HepG2 (cell line): Measurements from ENCODE around the gene CCDC142. TPM values are rescaled to one million over a fixed set of nuclear protein-coding genes. Genes with fewer than 3 reads are reported as not detected.

Experiments
- CENPX ChIP-seq: sonication (generic); formaldehyde crosslinking; IDR thresholded peaks from 2 replicates; pipeline ENCODE4 v1.9.0; 2021; ENCODE audit warnings: mild to moderate bottlenecking, missing genetic modification reagents, moderate library complexity
- DMAP1 ChIP-seq: IDR thresholded peaks from 2 replicates; pipeline ENCODE4 v1.6.1; 2016
- HHEX ChIP-seq: IDR thresholded peaks from 2 replicates; pipeline ENCODE4 v1.6.1; 2016; ENCODE audit warnings: control low read depth
- MEF2D ChIP-seq: sonication (generic); formaldehyde crosslinking; IDR thresholded peaks from 2 replicates; pipeline ENCODE4 v1.5.1; 2020; ENCODE audit warnings: mild to moderate bottlenecking, missing genetic modification reagents
- NAIF1 ChIP-seq: sonication (generic); formaldehyde crosslinking; IDR thresholded peaks from 2 replicates; pipeline ENCODE4 v1.5.0; 2020; ENCODE audit warnings: mild to moderate bottlenecking, missing genetic modification reagents, borderline replicate concordance
- PAF1 ChIP-seq: IDR thresholded peaks from 2 replicates; pipeline ENCODE4 v1.6.1; 2016; ENCODE audit warnings: missing genetic modification reagents, missing compliant biosample characterization
- PHB2 ChIP-seq: fragments of 450-650 bp; IDR thresholded peaks from 2 replicates; pipeline ENCODE4 v1.6.1; 2018; ENCODE audit not compliant: partially characterized antibody
- SMAD1 ChIP-seq: sonication (generic); formaldehyde crosslinking; IDR thresholded peaks from 2 replicates; pipeline ENCODE4 v1.4.0; 2020; ENCODE audit warnings: missing genetic modification reagents, low read depth, mild to moderate bottlenecking, borderline replicate concordance
- ZMAT3 ChIP-seq: sonication (generic); formaldehyde crosslinking; conservative IDR thresholded peaks from 2 replicates; pipeline ENCODE4 v1.7.0; 2021; ENCODE audit warnings: missing genetic modification reagents
- ZNF256 ChIP-seq: sonication (generic); formaldehyde crosslinking; conservative IDR thresholded peaks from 2 replicates; pipeline ENCODE4 v1.4.0; 2020; ENCODE audit warnings: missing genetic modification reagents
- ZNF260 ChIP-seq: sonication (generic); formaldehyde crosslinking; IDR thresholded peaks from 2 replicates; pipeline ENCODE4 v1.4.0; 2020; ENCODE audit warnings: missing genetic modification reagents, low read depth, mild to moderate bottlenecking, borderline replicate concordance
- ZNF780A ChIP-seq: sonication (generic); formaldehyde crosslinking; IDR thresholded peaks from 2 replicates; pipeline ENCODE4 v1.8.0; 2022; ENCODE audit warnings: mild to moderate bottlenecking, missing genetic modification reagents, moderate library complexity
- ZSCAN12 ChIP-seq: sonication (generic); formaldehyde crosslinking; IDR thresholded peaks from 2 replicates; pipeline ENCODE4 v1.9.0; 2021; ENCODE audit warnings: mild to moderate bottlenecking, missing genetic modification reagents
- polyA plus RNA-seq, 8 experiments: library from polyadenylated mRNA; depleted of rRNA in 3 of 8; stranded (reverse) in 7 of 8; unstranded in 1 of 8; fragments of >200 nt; fragmentation: Illumina TruSeq in 4 of 8; extraction: Trizol in 4 of 8; gene quantifications; 2 replicates each; pipeline versions ENCODE4 v1.2.1 to v1.2.3, GENCODE V29; 2011 to 2016; ENCODE audit warnings: low read depth in 4 of 8, missing spikeins in 1 of 8, mixed read lengths in 1 of 8; ENCODE audit not compliant: insufficient read depth in 1 of 8
- total RNA-seq, 5 experiments: library from RNA; depleted of rRNA; stranded (reverse); fragments of >200 nt; fragmentation: Illumina TruSeq; extraction: Trizol; gene quantifications; 2 replicates each; pipeline ENCODE4 v1.2.3, GENCODE V29; 2016; ENCODE audit warnings: low read depth in 1 of 5
- TF ChIP-seq, protein P1 (sequence below): sonication (generic); formaldehyde crosslinking; IDR thresholded peaks from 2 replicates; pipeline ENCODE4 v1.8.1; 2023; ENCODE audit warnings: mild to moderate bottlenecking, missing genetic modification reagents
- TF ChIP-seq, protein P2 (sequence below): sonication (generic); formaldehyde crosslinking; IDR thresholded peaks from 2 replicates; pipeline ENCODE4 v1.8.1; 2023; ENCODE audit warnings: mild to moderate bottlenecking, inconsistent platforms, moderate library complexity, missing genetic modification reagents, borderline replicate concordance
- TF ChIP-seq, protein P3 (sequence below): sonication (generic); formaldehyde crosslinking; IDR thresholded peaks from 2 replicates; pipeline ENCODE4 v1.5.0; 2020; ENCODE audit warnings: mild to moderate bottlenecking, missing genetic modification reagents, borderline replicate concordance
- TF ChIP-seq, protein P4 (sequence below): IDR thresholded peaks from 2 replicates; pipeline ENCODE4 v1.6.1; 2016; ENCODE audit warnings: mild to moderate bottlenecking

CCDC142 gene
- total and polyA plus RNA-seq, 2 of the 13 experiments (the other 11 are each of a cell fraction or from before 2014, with no cell fraction given): 14.7 to 30.4 TPM

DNA sequence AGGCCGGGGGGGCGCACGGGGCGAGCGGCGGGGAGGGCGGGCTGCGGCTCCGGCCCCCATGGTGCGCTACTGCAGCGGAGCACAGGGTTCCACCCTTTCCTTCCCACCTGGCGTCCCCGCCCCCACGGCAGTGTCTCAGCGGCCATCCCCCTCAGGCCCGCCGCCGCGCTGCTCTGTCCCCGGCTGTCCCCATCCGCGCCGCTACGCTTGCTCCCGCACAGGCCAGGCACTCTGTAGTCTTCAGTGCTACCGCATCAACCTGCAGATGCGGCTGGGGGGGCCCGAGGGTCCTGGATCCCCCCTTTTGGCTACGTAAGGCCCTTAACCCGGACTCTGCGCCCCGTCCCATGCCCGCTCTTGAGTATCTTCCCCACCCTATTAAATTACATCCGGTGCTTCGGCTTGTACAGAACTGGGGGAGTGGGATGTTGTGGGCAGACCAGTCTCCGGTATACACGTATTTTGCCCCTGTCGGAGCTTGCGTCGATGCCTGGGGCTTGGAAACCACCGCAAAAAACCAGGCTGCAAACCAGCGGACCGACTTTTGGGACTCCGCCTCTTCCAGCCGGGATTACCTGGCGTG lies 25.2 kb downstream of the CCDC142 start (continued):
- TF ChIP-seq, protein P1, sequence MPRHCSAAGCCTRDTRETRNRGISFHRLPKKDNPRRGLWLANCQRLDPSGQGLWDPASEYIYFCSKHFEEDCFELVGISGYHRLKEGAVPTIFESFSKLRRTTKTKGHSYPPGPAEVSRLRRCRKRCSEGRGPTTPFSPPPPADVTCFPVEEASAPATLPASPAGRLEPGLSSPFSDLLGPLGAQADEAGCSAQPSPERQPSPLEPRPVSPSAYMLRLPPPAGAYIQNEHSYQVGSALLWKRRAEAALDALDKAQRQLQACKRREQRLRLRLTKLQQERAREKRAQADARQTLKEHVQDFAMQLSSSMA: peak; percentile 68; the same call in 1 of the 2 replicates
- TF ChIP-seq, protein P2, sequence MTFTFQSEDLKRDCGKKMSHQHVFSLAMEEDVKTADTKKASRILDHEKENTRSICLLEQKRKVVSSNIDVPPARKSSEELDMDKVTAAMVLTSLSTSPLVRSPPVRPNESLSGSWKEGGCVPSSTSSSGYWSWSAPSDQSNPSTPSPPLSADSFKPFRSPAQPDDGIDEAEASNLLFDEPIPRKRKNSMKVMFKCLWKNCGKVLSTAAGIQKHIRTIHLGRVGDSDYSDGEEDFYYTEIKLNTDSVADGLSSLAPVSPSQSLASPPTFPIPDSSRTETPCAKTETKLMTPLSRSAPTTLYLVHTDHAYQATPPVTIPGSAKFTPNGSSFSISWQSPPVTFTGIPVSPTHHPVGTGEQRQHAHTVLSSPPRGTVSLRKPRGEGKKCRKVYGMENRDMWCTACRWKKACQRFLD (CRISPR knock-in tag): 0 out of 2 replicates have a peak, but pooled peaks have one; percentile 37
- TF ChIP-seq MEF2D (CRISPR knock-in tag): 0 out of 2 replicates have a peak, but pooled peaks have one; percentile 30
- TF ChIP-seq HHEX (CRISPR knock-in tag): no peak
- peak; percentile 85 for TF ChIP-seq ZMAT3 (CRISPR knock-in tag)
- TF ChIP-seq, protein P3, sequence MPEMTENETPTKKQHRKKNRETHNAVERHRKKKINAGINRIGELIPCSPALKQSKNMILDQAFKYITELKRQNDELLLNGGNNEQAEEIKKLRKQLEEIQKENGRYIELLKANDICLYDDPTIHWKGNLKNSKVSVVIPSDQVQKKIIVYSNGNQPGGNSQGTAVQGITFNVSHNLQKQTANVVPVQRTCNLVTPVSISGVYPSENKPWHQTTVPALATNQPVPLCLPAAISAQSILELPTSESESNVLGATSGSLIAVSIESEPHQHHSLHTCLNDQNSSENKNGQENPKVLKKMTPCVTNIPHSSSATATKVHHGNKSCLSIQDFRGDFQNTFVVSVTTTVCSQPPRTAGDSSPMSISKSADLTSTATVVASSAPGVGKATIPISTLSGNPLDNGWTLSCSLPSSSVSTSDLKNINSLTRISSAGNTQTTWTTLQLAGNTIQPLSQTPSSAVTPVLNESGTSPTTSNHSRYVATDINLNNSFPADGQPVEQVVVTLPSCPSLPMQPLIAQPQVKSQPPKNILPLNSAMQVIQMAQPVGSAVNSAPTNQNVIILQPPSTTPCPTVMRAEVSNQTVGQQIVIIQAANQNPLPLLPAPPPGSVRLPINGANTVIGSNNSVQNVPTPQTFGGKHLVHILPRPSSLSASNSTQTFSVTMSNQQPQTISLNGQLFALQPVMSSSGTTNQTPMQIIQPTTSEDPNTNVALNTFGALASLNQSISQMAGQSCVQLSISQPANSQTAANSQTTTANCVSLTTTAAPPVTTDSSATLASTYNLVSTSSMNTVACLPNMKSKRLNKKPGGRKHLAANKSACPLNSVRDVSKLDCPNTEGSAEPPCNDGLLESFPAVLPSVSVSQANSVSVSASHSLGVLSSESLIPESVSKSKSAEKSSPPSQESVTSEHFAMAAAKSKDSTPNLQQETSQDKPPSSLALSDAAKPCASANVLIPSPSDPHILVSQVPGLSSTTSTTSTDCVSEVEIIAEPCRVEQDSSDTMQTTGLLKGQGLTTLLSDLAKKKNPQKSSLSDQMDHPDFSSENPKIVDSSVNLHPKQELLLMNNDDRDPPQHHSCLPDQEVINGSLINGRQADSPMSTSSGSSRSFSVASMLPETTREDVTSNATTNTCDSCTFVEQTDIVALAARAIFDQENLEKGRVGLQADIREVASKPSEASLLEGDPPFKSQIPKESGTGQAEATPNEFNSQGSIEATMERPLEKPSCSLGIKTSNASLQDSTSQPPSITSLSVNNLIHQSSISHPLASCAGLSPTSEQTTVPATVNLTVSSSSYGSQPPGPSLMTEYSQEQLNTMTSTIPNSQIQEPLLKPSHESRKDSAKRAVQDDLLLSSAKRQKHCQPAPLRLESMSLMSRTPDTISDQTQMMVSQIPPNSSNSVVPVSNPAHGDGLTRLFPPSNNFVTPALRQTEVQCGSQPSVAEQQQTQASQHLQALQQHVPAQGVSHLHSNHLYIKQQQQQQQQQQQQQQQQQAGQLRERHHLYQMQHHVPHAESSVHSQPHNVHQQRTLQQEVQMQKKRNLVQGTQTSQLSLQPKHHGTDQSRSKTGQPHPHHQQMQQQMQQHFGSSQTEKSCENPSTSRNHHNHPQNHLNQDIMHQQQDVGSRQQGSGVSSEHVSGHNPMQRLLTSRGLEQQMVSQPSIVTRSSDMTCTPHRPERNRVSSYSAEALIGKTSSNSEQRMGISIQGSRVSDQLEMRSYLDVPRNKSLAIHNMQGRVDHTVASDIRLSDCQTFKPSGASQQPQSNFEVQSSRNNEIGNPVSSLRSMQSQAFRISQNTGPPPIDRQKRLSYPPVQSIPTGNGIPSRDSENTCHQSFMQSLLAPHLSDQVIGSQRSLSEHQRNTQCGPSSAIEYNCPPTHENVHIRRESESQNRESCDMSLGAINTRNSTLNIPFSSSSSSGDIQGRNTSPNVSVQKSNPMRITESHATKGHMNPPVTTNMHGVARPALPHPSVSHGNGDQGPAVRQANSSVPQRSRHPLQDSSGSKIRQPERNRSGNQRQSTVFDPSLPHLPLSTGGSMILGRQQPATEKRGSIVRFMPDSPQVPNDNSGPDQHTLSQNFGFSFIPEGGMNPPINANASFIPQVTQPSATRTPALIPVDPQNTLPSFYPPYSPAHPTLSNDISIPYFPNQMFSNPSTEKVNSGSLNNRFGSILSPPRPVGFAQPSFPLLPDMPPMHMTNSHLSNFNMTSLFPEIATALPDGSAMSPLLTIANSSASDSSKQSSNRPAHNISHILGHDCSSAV (CRISPR knock-in tag): no peak
- no peak for TF ChIP-seq ZNF260
- TF ChIP-seq DMAP1 (CRISPR knock-in tag): peak; percentile 84; the same call in 1 of the 2 replicates
- TF ChIP-seq, protein P4, sequence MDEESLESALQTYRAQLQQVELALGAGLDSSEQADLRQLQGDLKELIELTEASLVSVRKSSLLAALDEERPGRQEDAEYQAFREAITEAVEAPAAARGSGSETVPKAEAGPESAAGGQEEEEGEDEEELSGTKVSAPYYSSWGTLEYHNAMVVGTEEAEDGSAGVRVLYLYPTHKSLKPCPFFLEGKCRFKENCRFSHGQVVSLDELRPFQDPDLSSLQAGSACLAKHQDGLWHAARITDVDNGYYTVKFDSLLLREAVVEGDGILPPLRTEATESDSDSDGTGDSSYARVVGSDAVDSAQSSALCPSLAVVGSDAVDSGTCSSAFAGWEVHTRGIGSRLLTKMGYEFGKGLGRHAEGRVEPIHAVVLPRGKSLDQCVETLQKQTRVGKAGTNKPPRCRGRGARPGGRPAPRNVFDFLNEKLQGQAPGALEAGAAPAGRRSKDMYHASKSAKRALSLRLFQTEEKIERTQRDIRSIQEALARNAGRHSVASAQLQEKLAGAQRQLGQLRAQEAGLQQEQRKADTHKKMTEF (CRISPR knock-in tag): peak; percentile 75; the same call in 1 of the 2 replicates
- no peak for TF ChIP-seq NAIF1
- no peak for TF ChIP-seq ZSCAN12 (CRISPR knock-in tag)
- peak; percentile 58; the same call in 1 of the 2 replicates for TF ChIP-seq ZNF780A (CRISPR knock-in tag)
- no peak for TF ChIP-seq PHB2
- no peak for TF ChIP-seq SMAD1 (CRISPR knock-in tag)
- 0 out of 2 replicates have a peak, but pooled peaks have one; percentile 72 for TF ChIP-seq PAF1
- TF ChIP-seq CENPX: no peak
- TF ChIP-seq ZNF256 (CRISPR knock-in tag): no peak
